Panc1 (cell line): Measurements from ENCODE around the gene RNF144B. TPM values are rescaled to one million over a fixed set of nuclear protein-coding genes. Genes with fewer than 3 reads are reported as not detected.
"Not testable (repeated sequence)": the region's sequence is repeated elsewhere in the genome, so short reads cannot be mapped to it uniquely, and the experiment has no call there.

ENCODE experiments used
- ATAC-seq: fragments of 200-7000 bp; cut with Tn5 transposase; 2 replicates; pipeline ENCODE4 v1.9.1; 2020; ENCODE audit warnings: mild to moderate bottlenecking, moderate library complexity
- BruUV-seq: library from RNA; stranded (reverse); fragments of 400-500 nt; replicated peaks from 2 replicates; lab custom pipeline; 2021; lab: Mats Ljungman, UMichigan
- CTCF ChIA-PET: fragments of 300-600 bp; sonication (Branson Sonifier 250); formaldehyde crosslinking; loops from one replicate; lab custom pipeline; 2022; ENCODE audit warnings: antibody characterized with exemption; lab: Charles Lee
- POLR2A ChIA-PET: fragments of 300-600 bp; sonication (Branson Sonifier 250); formaldehyde crosslinking; loops from one replicate; lab custom pipeline; 2022; ENCODE audit warnings: antibody characterized with exemption; lab: Charles Lee
- DNase-seq: peaks from one replicate; pipeline ENCODE4 v3.0.0-alpha.2; 2010; ENCODE audit warnings: low read depth, low spot score
- H3K27ac ChIP-seq: 2 replicates; pipeline ENCODE4 v1.5.1; 2011; ENCODE audit warnings: mild to moderate bottlenecking, low read length, inconsistent platforms
- H3K27me3 ChIP-seq: fragments of 200-500 bp; sonication (Bioruptor generic); 2 replicates; pipeline ENCODE4 v1.6.0; 2014; ENCODE audit warnings: low read length, inconsistent platforms; ENCODE audit not compliant: control insufficient read depth, insufficient read depth
- H3K36me3 ChIP-seq: fragments of 200-500 bp; sonication (Bioruptor generic); 2 replicates; pipeline ENCODE4 v1.5.1; 2014; ENCODE audit warnings: inconsistent platforms, mild to moderate bottlenecking, low read length, moderate library complexity; ENCODE audit not compliant: control insufficient read depth, insufficient read depth
- H3K4me1 ChIP-seq: 2 replicates; pipeline ENCODE4 v1.5.1; 2011; ENCODE audit warnings: inconsistent platforms, mild to moderate bottlenecking, low read length, moderate library complexity; ENCODE audit not compliant: control insufficient read depth, insufficient read depth
- H3K4me3 ChIP-seq, 2 experiments: 2 replicates each; pipeline ENCODE4 v1.5.1; 2011 to 2012; ENCODE audit warnings: low read depth in 2 of 2, low read length in 2 of 2, mild to moderate bottlenecking in 2 of 2, inconsistent platforms in 1 of 2, moderate library complexity in 1 of 2
- H3K9me3 ChIP-seq: fragments of 200-500 bp; sonication (Bioruptor generic); 2 replicates; pipeline ENCODE4 v1.5.1; 2014; ENCODE audit warnings: low read depth, mild to moderate bottlenecking, inconsistent platforms, low read length, moderate library complexity; ENCODE audit not compliant: control insufficient read depth, insufficient read depth
- POLR2AphosphoS5 ChIP-seq: IDR thresholded peaks from 2 replicates; pipeline ENCODE4 v1.6.1; 2012; ENCODE audit warnings: mild to moderate bottlenecking, low read depth, low read length, moderate library complexity
- SIN3A ChIP-seq: IDR thresholded peaks from 2 replicates; pipeline ENCODE4 v1.6.1; 2012; ENCODE audit warnings: low read depth, mild to moderate bottlenecking, low read length, moderate library complexity, borderline replicate concordance; ENCODE audit not compliant: insufficient read depth
- TCF7L2 ChIP-seq: IDR thresholded peaks from 2 replicates; pipeline ENCODE4 v1.6.1; 2011; ENCODE audit warnings: mild to moderate bottlenecking, low read depth, low read length, inconsistent platforms
- in situ Hi-C: cut with HindIII; loops from 2 replicates; pipeline ENCODE4 v1.10.0; 2016; ENCODE audit warnings: low sequenced_read_pairs, low pct_unique_long_range_greater_than_20kb
- intact Hi-C: fragments of 100-400 bp; cut with micrococcal nuclease; formaldehyde crosslinking; loops from one replicate; pipeline ENCODE4 v1.10.0; 2022; ENCODE audit not compliant: unreplicated experiment
- total RNA-seq: library from RNA; stranded (reverse); gene quantifications from one replicate; pipeline ENCODE4 v1.2.1, GENCODE V29; 2021; ENCODE audit not compliant: unreplicated experiment
- TF ChIP-seq, protein P1 (sequence below), 2 experiments: IDR thresholded peaks; 2 replicates each; pipeline ENCODE4 v1.6.1; 2011 to 2012; ENCODE audit warnings: low read depth in 2 of 2, control low read depth in 1 of 2, low read length in 1 of 2, mild to moderate bottlenecking in 1 of 2, moderate library complexity in 1 of 2; ENCODE audit not compliant: insufficient read depth in 1 of 2
- TF ChIP-seq, protein P2 (sequence below): fragments of 450-650 bp; IDR thresholded peaks from 2 replicates; pipeline ENCODE4 v1.5.1; 2017; ENCODE audit warnings: mild to moderate bottlenecking

RNF144B gene
- total RNA-seq, 1 experiment from 2014 or later: 5.6 TPM

DNA sequence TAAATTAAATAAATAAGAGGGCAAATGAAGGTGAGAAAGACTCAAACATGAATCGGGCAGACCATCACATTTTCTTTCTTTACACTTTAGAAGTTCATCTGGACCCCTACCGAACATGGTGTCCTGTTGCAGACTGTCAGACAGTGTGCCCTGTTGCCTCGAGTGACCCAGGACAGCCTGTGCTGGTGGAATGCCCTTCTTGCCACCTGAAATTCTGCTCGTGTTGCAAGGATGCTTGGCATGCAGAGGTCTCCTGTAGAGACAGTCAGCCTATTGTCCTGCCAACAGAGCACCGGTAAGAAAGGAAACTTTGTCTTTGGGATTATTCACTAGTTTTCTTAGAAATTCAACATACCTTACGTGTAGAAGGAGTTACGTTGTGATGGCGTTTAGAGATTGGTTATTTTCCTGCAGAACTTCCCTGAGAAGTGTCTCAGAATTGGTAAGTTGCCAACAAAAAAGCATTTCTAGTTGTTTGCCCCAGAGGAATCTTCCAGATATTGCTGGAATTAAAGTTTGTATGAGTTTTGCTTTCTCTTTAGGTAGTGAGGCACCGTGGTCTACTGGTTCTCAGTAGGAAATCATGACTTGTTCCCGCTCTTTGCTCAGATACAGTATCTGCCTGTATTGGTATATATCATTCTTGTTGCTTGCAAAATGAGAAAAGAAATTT lies 70.1 kb downstream of the RNF144B start:
- H3K27ac ChIP-seq: no peak overlapping the region
- ChIA-PET POLR2A (interaction anchor here (0.5 kb wide), 1 partner anchor 198 kb away, joined by 3 read pairs; no protein-coding TSS in a partner anchor), CTCF (no interaction called here)
- no TSS peak for BruUV-seq
- no peak overlapping the region for H3K4me3 ChIP-seq
- H3K27me3 ChIP-seq: 0 out of 2 replicates have a peak, but pooled peaks cover 4% of the 10 kb centered on the region
- DNase-seq: no peak
- intact Hi-C loops: no loop called here
- TF ChIP-seq POLR2AphosphoS5 (no peak), SIN3A (no peak), TCF7L2 (no peak)
- TF ChIP-seq, protein P1, sequence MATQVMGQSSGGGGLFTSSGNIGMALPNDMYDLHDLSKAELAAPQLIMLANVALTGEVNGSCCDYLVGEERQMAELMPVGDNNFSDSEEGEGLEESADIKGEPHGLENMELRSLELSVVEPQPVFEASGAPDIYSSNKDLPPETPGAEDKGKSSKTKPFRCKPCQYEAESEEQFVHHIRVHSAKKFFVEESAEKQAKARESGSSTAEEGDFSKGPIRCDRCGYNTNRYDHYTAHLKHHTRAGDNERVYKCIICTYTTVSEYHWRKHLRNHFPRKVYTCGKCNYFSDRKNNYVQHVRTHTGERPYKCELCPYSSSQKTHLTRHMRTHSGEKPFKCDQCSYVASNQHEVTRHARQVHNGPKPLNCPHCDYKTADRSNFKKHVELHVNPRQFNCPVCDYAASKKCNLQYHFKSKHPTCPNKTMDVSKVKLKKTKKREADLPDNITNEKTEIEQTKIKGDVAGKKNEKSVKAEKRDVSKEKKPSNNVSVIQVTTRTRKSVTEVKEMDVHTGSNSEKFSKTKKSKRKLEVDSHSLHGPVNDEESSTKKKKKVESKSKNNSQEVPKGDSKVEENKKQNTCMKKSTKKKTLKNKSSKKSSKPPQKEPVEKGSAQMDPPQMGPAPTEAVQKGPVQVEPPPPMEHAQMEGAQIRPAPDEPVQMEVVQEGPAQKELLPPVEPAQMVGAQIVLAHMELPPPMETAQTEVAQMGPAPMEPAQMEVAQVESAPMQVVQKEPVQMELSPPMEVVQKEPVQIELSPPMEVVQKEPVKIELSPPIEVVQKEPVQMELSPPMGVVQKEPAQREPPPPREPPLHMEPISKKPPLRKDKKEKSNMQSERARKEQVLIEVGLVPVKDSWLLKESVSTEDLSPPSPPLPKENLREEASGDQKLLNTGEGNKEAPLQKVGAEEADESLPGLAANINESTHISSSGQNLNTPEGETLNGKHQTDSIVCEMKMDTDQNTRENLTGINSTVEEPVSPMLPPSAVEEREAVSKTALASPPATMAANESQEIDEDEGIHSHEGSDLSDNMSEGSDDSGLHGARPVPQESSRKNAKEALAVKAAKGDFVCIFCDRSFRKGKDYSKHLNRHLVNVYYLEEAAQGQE (IDR thresholded peaks at IDR 0.05; ENCODE audit: insufficient read depth in 1 of 2, low read depth in 2 of 2, low read length in 1 of 2): no peak
- TF ChIP-seq, protein P2, sequence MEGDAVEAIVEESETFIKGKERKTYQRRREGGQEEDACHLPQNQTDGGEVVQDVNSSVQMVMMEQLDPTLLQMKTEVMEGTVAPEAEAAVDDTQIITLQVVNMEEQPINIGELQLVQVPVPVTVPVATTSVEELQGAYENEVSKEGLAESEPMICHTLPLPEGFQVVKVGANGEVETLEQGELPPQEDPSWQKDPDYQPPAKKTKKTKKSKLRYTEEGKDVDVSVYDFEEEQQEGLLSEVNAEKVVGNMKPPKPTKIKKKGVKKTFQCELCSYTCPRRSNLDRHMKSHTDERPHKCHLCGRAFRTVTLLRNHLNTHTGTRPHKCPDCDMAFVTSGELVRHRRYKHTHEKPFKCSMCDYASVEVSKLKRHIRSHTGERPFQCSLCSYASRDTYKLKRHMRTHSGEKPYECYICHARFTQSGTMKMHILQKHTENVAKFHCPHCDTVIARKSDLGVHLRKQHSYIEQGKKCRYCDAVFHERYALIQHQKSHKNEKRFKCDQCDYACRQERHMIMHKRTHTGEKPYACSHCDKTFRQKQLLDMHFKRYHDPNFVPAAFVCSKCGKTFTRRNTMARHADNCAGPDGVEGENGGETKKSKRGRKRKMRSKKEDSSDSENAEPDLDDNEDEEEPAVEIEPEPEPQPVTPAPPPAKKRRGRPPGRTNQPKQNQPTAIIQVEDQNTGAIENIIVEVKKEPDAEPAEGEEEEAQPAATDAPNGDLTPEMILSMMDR: no peak
- ATAC-seq: peak; percentile 60; the same call in 1 of the 2 replicates
- in situ Hi-C loops: no loop called here
- no peaks in the 10 kb centered on the region for H3K9me3 ChIP-seq
- H3K36me3 ChIP-seq: no peaks in the 10 kb centered on the region
- no peaks in the 10 kb centered on the region for H3K4me1 ChIP-seq

DNA sequence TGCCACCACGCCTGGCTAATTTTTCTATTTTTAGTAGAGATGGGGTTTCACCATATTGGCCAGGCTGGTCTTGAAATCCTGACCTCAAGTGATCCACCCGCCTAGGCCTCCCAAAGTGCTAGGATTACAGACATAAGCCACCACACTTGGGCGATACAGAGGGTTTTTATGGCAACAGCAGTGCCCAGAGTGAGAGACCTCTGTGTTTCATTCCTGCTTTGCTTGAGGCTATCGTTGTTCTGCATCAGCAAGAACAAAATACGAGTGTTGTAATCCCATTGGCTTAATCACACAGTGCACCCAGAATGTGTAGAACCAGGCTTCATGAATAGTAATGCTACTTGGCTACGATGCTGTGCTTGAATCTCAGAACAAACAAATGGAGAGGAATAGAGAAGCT lies 70.9 kb downstream of the RNF144B start:
- CTCF ChIA-PET, H3K9me3 ChIP-seq, H3K4me1 ChIP-seq, DNase-seq, H3K4me3 ChIP-seq, H3K27me3 ChIP-seq, H3K27ac ChIP-seq, intact Hi-C loops, BruUV-seq, ATAC-seq, POLR2A ChIA-PET, H3K36me3 ChIP-seq, in situ Hi-C loops: not testable (repeated sequence)

DNA sequence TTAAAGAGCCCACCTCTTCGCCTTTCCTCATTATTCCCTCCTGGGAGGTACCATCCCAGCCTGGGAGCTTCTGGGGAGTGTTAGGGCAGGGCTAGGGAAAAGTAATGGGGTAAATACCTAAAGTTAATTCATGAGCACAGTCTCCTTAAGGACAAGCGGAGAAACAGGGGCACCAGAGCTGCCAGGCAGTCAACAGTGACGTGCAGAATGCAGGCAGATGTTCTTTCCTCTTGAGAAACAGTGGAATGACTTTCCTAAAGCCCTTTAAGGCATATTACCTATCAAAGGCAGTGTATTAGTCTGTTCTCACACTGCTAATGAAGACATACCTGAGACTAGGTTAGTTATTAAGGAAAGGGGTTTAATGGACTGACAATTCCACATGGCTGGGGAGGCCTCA lies 76.3 kb downstream of the RNF144B start:
- Histone ChIP-seq H3K4me1 (no peaks in the 10 kb centered on the region), H3K36me3 (no peaks in the 10 kb centered on the region), H3K27ac (no peak overlapping the region), H3K9me3 (no peaks in the 10 kb centered on the region), H3K27me3 (no peaks in the 10 kb centered on the region), H3K4me3 (no peak overlapping the region)
- CTCF ChIA-PET: no interaction called here
- TF ChIP-seq, protein P2: no peak
- TF ChIP-seq SIN3A (no peak), TCF7L2 (no peak), POLR2AphosphoS5 (no peak)
- TF ChIP-seq, protein P1 (IDR thresholded peaks at IDR 0.05; ENCODE audit: insufficient read depth in 1 of 2, low read depth in 2 of 2, low read length in 1 of 2): no peak
- BruUV-seq: no TSS peak
- ATAC-seq: no peak
- POLR2A ChIA-PET: no interaction called here
- no peak for DNase-seq
- in situ Hi-C loops (no loop called here), intact Hi-C loops (no loop called here)
